Measurements from ENCODE around the gene RPTN.

GRCh38 chr1:152112885-152113432, 46.1 kb downstream of the RPTN start:
- TF ChIP-seq CTCF (IDR thresholded peaks at IDR 0.05; ENCODE audit: insufficient read depth, low read depth, low read length) (no peak), EZH2 (IDR thresholded peaks at IDR 0.05; ENCODE audit: insufficient read depth, low read length) (no peak)
